Endodermal cell (in vitro differentiated cells): ENCODE results near the gene PROM1. TPM values are rescaled to one million over a fixed set of nuclear protein-coding genes. Genes with fewer than 3 reads are reported as not detected.

Source experiments
- DNase-seq: peaks from one replicate; pipeline ENCODE4 v3.0.0-alpha.2; 2017
- H3K27ac ChIP-seq: 2 replicates; pipeline ENCODE4 v1.5.1; 2013; ENCODE audit warnings: mild to moderate bottlenecking, low read depth, low read length, moderate library complexity
- H3K27me3 ChIP-seq: 2 replicates; pipeline ENCODE4 v1.6.1; 2013; ENCODE audit warnings: mild to moderate bottlenecking, low read length, moderate library complexity; ENCODE audit not compliant: insufficient read depth, control insufficient read depth, poor library complexity, severe bottlenecking
- H3K36me3 ChIP-seq: 2 replicates; pipeline ENCODE4 v1.7.0; 2013; ENCODE audit warnings: mild to moderate bottlenecking, low read length, moderate library complexity; ENCODE audit not compliant: control insufficient read depth, insufficient read depth
- H3K4me1 ChIP-seq: one replicate; pipeline ENCODE4 v1.7.0; 2013; ENCODE audit warnings: low read length; ENCODE audit not compliant: control insufficient read depth, insufficient read depth
- H3K4me3 ChIP-seq: 2 replicates; pipeline ENCODE4 v1.5.1; 2013; ENCODE audit warnings: mild to moderate bottlenecking, low read length, moderate library complexity
- H3K9ac ChIP-seq: 2 replicates; pipeline ENCODE4 v1.6.1; 2013; ENCODE audit warnings: mild to moderate bottlenecking, low read length, moderate library complexity; ENCODE audit not compliant: poor library complexity, severe bottlenecking; ENCODE audit errors: extremely low read depth
- H3K9me3 ChIP-seq: 2 replicates; pipeline ENCODE4 v1.6.1; 2013; ENCODE audit warnings: mild to moderate bottlenecking, low read length, moderate library complexity; ENCODE audit not compliant: control insufficient read depth
- H3K27ac Mint-ChIP-seq: 2 replicates; pipeline ENCODE4 v1.8.0; 2020; ENCODE audit warnings: mixed read lengths
- H3K27me3 Mint-ChIP-seq: 2 replicates; pipeline ENCODE4 v1.8.0; 2021; ENCODE audit warnings: mild to moderate bottlenecking, mixed read lengths; ENCODE audit not compliant: insufficient read depth
- H3K36me3 Mint-ChIP-seq: 2 replicates; pipeline ENCODE4 v1.8.0; 2020; ENCODE audit warnings: low read depth, mixed read lengths
- H3K4me1 Mint-ChIP-seq: 2 replicates; pipeline ENCODE4 v1.8.0; 2020; ENCODE audit warnings: mixed read lengths
- H3K4me3 Mint-ChIP-seq: 2 replicates; pipeline ENCODE4 v1.8.0; 2020; ENCODE audit warnings: mild to moderate bottlenecking, moderate library complexity, mixed read lengths
- H3K9me3 Mint-ChIP-seq: 2 replicates; pipeline ENCODE4 v1.8.0; 2020; ENCODE audit warnings: mild to moderate bottlenecking, mixed read lengths
- WGBS, 2 experiments: methylation state at CpG; one replicate each; pipeline versions ENCODE4 v1.1.5 to v1.1.7; 2013; ENCODE audit warnings: missing lambda C conversion rate in 2 of 2, mixed read lengths in 1 of 2; ENCODE audit not compliant: insufficient coverage in 1 of 2, insufficient read length in 1 of 2; 5-methylcytosine and 5-hydroxymethylcytosine counted together
- total RNA-seq, 2 donors: library from RNA; stranded (reverse); fragmentation: NEBNext Ultra II Directional in 1 of 2; extraction: Animal tissue kit (Norgen Biotek cat#: 25700) in 1 of 2; gene quantifications; 2 replicates in 1 of 2; 3 replicates in 1 of 2; pipeline ENCODE4 v1.2.1, GENCODE V29; 2021
- TF ChIP-seq, protein P1 (sequence below): fragments of 200-600 bp; sonication (generic); conservative IDR thresholded peaks from 2 replicates; pipeline ENCODE4 v1.5.0; 2021; ENCODE audit warnings: antibody characterized with exemption, mild to moderate bottlenecking

Gene PROM1
- total RNA-seq, 2 donors from 2014 or later, result 38.6 to 51.6 TPM

DNA sequence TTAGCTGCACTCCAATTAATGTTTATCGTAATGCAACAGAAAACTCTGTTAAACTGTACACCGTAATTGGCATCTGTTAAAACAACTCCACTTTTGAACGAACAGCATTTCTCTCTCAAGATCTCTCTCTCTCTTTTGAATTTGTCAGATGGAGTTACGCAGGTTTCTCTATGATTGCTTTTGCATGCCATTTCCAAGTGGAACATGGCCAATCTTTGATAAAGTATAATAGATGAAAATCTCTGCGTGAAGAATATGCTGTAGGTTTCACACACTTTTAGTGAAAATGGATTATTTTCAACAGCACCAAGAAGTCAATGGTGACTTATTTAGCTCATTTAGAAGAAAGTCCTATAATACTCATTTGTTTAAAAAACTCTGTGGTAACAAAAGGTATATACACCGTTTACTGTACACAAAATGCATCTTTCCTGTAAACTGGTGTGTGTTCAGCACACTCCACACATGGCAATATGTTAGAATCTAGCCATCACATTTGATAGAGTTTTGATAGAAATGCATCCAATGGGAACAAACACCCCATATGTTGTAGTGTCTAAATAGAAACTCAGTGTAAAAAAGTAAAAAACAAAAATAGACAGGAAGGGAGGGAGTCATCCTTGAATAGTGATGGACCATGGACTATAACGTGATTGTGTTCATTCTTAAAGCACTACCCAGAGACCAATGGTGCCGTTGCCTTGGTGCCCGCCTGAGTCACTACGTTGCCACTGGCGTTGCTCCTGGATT is 115.1 kb downstream of the PROM1 start:
- Mint-ChIP-seq H3K36me3 (peaks cover 35% of the 10 kb centered on the region), H3K4me1 (no peaks in the 10 kb centered on the region), H3K27ac (no peak overlapping the region), H3K27me3 (no peaks in the 10 kb centered on the region), H3K4me3 (no peak overlapping the region), H3K9me3 (peaks cover 7% of the 10 kb centered on the region)
- WGBS, 2 experiments, result 94 to 100% methylated on average over 5 to 10 of the region's 11 CpGs
- DNase-seq, result peak; percentile 3
- no peaks in the 10 kb centered on the region for H3K4me1 ChIP-seq
- H3K27me3 ChIP-seq, result no peaks in the 10 kb centered on the region
- H3K4me3 ChIP-seq, result no peak overlapping the region
- peaks cover 7% of the 10 kb centered on the region for H3K9me3 ChIP-seq
- no peaks in the 10 kb centered on the region for H3K36me3 ChIP-seq
- TF ChIP-seq, protein P1, sequence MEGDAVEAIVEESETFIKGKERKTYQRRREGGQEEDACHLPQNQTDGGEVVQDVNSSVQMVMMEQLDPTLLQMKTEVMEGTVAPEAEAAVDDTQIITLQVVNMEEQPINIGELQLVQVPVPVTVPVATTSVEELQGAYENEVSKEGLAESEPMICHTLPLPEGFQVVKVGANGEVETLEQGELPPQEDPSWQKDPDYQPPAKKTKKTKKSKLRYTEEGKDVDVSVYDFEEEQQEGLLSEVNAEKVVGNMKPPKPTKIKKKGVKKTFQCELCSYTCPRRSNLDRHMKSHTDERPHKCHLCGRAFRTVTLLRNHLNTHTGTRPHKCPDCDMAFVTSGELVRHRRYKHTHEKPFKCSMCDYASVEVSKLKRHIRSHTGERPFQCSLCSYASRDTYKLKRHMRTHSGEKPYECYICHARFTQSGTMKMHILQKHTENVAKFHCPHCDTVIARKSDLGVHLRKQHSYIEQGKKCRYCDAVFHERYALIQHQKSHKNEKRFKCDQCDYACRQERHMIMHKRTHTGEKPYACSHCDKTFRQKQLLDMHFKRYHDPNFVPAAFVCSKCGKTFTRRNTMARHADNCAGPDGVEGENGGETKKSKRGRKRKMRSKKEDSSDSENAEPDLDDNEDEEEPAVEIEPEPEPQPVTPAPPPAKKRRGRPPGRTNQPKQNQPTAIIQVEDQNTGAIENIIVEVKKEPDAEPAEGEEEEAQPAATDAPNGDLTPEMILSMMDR, result no peak
- H3K9ac ChIP-seq, result no peak overlapping the region
- no peak overlapping the region for H3K27ac ChIP-seq

DNA sequence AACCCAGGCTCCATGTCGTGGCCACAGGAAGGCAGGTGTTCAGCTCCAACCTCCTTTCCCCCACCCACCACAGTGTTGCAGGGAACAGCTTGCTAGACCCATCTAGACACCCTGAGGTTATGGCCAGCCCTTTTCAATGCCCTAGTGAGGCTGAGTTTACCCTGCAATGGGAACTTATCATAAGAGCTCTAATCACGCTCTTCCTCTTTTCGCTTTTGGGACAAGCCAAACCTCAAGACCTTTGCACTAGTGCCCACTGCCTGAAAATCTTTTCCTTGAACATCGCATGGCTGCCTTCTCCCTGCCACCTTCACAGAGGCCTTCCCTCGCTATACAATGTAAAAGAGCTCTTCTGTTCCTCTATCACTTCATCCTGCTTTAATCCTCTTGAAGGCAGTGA is 118.5 kb downstream of the PROM1 start:
- Histone ChIP-seq H3K27ac (no peak overlapping the region), H3K4me1 (no peaks in the 10 kb centered on the region), H3K4me3 (no peak overlapping the region), H3K27me3 (no peaks in the 10 kb centered on the region), H3K36me3 (no peaks in the 10 kb centered on the region), H3K9me3 (peaks cover 7% of the 10 kb centered on the region), H3K9ac (no peak overlapping the region)
- no peak for DNase-seq
- Mint-ChIP-seq H3K9me3 (peaks cover 7% of the 10 kb centered on the region), H3K27me3 (no peaks in the 10 kb centered on the region), H3K4me1 (peaks cover 3% of the 10 kb centered on the region), H3K36me3 (peaks cover 22% of the 10 kb centered on the region), H3K4me3 (no peak overlapping the region), H3K27ac (no peak overlapping the region)
- TF ChIP-seq, protein P1, result no peak
- WGBS, 2 experiments, result 90% methylated on average over 5 of the region's 5 CpGs

DNA sequence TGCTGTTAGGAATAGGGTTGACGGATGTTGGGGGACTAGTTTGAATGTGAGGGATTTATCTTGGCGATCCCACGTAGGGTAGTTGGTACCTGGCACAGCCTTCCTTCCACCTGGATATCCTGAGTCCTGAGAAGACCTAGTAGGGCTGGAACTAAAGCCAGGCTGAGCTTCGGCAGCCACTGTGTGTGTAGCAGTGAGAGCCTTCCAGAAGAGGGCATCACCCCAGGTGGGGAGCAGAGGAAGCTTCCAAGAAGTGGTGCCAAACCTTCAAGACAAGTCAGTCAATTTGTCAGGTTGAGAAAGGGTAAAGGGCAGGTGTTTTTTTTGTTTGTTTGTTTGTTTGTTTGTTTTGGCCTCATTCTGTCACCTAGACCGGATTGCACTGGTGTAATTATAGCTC is 119.7 kb downstream of the PROM1 start:
- H3K27ac Mint-ChIP-seq, result peak overlapping the region; percentile 27
- no peak overlapping the region for H3K9ac ChIP-seq

More for the DNA sequence above, 119.7 kb downstream of the PROM1 start:
- H3K4me3 Mint-ChIP-seq, result no peak overlapping the region
- WGBS, 2 experiments, result 83 to 93% methylated on average over 3 to 5 of the region's 5 CpGs
- peaks cover 3% of the 10 kb centered on the region for H3K4me1 Mint-ChIP-seq
- no peaks in the 10 kb centered on the region for H3K27me3 Mint-ChIP-seq
- Histone ChIP-seq H3K4me1 (no peaks in the 10 kb centered on the region), H3K27ac (no peak overlapping the region), H3K36me3 (no peaks in the 10 kb centered on the region), H3K4me3 (no peak overlapping the region), H3K9me3 (peaks cover 7% of the 10 kb centered on the region), H3K27me3 (no peaks in the 10 kb centered on the region)
- TF ChIP-seq, protein P1, result peak; percentile 71
- peaks cover 7% of the 10 kb centered on the region for H3K9me3 Mint-ChIP-seq
- peak; percentile 79 for DNase-seq
- peaks cover 21% of the 10 kb centered on the region for H3K36me3 Mint-ChIP-seq
